ENCODE measurements around the gene ELMO1.

Gene ELMO1

DNA sequence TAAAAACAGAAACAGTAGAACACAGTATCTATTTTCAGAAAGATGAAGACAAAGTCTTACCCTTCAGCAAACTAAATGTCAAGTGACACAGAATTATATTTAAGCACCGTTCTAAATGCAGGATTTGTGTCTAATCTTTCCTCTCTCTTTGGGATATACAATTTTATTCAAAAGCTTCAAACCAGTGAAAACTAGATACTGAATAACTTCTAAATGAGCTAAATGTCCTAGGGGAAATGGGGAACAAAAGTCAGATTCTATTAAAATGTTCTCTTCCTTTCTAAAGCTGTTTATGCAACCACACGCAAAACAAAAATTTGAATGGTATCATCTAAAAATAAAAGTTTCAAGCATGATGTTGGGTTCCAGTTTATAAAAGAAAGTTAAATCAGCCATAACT lies 588.0 kb downstream of the ELMO1 start:
- DNase-seq = no peak

DNA sequence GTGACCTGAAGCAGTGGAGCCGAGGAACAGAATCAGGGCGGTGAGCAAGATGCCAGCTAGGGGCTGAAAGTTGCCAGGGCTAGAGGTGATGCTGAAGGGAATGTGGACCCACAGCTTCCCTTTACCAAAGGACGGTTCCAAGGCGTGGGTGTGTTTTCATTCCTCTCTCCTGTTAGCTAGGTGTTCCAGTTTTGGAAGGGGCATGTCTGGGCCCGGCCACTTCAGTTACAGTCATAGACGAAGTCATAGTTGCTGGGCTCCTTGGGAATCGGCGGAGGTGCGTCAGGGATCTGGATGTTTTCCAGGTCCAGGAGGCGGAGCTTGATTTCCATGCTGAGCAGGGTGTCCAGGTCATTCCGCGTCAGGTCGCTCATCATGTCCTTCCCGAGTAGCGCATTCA lies 593.3 kb downstream of the ELMO1 start:
- no peak for DNase-seq

GRCh38 chr7:36854652-36855051 lies 594.0 kb downstream of the ELMO1 start:
- no peak for DNase-seq

DNA sequence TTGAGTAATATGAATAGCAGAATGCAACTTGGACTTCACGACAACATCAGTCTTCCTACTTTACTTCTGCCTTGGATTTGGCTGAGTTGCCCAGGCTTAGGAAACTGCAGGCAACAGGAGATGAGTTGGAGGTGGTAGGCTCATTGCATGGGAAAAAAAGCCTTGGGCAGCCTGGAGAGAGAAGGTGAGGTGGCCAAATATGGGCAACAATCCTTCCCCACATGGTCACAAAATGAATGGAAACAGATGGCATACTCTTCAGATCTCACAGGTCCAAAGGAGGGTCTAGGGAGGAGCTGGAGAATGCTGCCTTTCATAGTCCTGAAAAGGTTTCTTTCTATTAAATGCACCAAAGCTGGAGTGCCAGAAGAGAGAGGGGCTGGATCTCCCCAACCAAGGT lies 595.7 kb downstream of the ELMO1 start:
- no peak for DNase-seq

GRCh38 chr7:36852017-36852416 lies 596.6 kb downstream of the ELMO1 start:
- DNase-seq = no peak

- DNase-seq = no peak
Observed at GRCh38 chr7:36851382-36851781, 597.3 kb downstream of the ELMO1 start.

DNA sequence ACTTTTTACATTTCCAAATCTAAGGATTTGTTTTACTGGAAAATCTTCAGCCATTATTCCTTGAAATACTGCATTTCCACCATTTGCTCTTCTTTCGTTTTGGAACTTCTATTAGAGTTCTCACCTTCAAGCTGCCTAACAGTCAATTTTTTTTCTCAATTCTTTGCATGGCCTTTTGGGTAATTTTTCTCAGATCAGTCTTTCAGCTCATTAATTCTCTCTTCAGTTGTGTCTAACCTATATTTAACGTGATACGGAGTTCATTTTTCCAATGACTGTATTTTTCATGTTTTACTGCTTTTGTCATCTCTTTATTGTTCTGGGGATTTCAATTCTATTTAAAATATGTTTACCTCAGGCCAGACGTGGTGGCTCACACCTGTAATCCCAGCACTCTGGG lies 600.7 kb downstream of the ELMO1 start:
- no peak for DNase-seq

DNA sequence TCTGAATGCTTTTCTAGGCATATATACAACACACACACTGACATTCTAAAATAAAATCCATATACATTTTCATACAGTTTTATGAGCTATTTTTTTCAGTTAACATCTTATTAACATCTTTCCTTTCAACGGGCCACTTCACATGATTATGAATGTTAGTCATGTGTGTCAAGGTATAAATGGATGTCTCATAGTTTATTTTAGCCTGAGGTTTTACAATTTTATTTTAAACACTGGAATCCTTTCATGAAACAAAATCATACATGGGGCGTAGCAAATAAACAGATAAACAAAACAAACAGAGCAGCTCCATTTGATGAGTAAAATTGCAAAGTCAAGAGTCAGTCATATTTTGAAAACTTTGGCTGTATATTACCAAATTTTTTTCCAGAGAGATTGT lies 604.3 kb downstream of the ELMO1 start:
- no peak for DNase-seq

GRCh38 chr7:36840904-36841303 lies 607.8 kb downstream of the ELMO1 start:
- no peak for DNase-seq

DNA sequence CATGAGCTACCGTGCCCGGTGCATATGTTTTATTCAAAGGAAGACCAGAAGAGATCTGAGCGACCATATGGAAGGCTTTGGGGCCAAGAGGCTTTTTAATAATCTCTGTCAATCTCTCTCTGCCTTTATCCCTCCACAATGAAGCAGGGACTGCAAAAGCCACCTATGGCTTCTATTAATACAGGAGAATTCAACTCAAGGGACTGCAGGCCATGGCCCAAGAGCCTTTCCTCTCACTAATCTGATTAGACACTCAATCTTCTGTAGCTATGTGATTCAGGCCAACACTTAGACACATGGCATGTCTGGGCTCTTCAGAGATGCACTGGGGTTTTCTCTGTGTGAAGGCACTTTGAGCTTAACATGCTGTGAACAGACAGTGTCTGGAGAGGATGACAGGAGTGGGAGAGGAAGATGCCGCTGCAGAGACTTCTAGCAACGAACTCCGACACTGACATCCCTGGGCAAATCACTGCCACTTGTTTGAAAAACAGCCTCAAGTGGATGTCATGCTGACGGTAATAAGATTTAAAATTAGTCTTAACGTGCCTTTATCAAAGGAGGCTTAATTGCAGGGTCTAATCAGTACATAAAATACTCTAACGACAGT lies 609.9 kb downstream of the ELMO1 start:
- DNase-seq = no peak

GRCh38 chr7:36831049-36831448 lies 617.6 kb downstream of the ELMO1 start:
- no peak for DNase-seq

- DNase-seq = no peak
Observed at GRCh38 chr7:36827726-36828703, 620.6 kb downstream of the ELMO1 start.

DNA sequence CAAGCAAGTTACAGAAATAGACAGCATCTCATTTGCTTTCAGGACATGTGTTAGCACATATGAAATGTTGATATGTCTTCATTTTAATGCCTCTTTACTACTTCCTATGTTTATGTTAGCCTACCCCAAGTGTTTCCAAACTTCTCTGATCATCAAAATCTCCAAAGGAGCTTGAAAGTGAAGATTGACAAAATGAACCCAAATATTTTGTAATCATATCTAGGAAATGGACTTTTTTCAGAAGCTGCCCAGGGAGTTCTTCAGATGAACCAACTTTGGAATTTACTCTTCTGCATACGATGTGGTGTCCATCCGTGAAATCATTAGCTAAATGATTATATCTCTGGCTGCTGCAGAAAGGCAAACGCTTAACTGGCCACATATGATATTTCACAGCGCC lies 623.2 kb downstream of the ELMO1 start:
- no peak for DNase-seq

GRCh38 chr7:36823353-36823752 lies 625.3 kb downstream of the ELMO1 start:
- no peak for DNase-seq

DNA sequence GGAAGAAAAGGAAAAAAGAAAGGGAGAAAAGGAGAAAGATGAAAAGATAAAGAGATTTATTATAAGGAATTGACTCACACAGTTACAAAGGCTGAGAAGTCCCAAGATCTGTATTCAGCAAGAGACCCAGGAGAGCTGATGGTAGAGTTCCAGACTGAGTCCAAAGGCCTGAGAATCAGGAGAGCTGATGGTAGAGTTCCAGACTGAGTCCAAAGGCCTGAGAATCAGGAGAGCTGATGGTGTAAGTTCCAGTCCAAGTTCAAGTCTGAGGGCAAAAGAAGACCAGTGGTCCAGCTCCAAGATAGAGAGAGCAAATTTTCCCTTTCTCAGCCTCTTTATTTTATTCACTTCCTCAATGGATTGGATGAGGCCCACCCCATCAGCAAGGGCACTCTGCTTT lies 627.0 kb downstream of the ELMO1 start:
- DNase-seq = no peak

DNA sequence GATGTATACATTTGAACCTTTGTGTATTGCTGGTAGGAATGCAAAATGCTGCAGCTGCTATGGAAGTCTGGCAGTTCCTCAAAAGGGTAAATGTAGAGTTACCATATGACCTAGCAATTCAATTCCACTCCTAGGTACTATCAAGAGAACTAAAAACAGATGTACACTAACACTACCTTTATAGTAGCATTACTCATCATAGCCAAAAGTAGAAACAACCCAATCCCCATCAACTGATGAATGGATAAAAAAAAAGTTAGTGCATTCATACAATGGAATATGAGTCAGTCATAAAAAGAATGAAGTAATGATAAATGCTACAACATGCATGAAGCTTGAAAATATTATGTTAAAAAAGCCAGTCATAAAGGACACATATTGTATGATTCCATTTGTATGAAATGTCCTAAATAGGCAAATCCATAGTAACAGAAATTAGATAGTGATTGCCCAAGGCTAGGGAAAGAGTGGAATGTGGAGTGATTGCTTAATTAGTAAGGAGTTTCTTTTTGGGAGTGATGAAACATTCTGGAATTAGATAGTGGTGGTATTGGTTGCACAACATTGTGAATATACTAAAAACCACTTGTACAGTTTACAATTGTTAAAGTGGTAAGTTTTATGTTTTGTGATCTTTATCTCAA lies 628.0 kb downstream of the ELMO1 start:
- no peak for DNase-seq

DNA sequence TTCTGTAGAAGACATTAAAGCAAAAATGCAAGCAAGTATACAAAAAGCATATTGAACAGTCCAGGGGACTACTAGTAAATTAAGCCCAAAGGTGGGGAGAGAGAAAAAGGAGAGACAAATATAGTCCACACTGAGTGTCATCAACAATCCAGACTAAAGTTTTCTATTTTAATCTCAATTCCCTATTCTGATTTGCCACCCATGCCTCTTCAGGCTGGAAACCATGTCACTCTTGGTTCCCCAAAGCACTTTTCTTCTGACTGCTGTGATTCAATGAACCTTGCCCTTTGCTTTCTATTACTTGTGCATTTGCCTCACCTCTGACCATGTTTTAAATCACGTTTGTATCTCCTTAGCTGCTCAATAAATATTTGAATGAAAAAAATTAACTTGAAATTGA lies 629.0 kb downstream of the ELMO1 start:
- DNase-seq = no peak

DNA sequence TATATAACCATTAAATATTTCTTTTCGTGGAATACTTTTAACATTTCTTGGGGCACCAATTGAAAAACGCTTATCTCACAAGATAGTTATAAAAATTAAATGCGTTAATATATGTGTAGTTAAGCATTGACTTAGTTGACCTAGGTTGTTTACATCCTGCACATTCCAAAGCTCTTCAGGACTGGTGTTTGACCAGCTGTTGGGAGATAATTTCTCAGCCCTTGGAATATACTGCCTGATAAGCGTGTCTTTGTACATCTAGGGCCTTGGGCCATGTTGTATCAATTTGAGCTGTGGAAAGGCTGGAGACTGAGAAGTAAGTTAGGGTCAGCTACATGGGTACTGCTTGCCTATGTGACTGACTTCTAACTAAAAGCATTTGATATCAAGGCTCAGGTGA lies 634.4 kb downstream of the ELMO1 start:
- no peak for DNase-seq

DNA sequence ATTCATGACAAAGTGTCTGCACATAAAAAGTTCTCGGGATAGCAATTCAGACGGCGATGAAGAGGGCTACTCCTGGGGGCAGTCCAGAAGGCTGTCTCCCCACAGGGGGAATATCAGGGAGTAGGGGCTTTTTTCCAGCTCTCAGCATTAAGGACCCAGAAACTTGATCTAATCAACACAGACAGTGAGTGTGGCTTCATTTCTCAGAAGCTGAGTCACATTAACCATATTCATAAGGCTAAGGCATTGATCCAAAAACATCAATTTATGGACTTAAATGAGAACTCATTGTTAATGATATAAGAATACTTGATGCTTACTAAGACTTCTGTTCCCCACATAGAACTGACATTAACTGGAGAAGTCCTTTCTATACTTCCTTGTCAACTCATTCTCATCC lies 636.9 kb downstream of the ELMO1 start:
- no peak for DNase-seq

DNA sequence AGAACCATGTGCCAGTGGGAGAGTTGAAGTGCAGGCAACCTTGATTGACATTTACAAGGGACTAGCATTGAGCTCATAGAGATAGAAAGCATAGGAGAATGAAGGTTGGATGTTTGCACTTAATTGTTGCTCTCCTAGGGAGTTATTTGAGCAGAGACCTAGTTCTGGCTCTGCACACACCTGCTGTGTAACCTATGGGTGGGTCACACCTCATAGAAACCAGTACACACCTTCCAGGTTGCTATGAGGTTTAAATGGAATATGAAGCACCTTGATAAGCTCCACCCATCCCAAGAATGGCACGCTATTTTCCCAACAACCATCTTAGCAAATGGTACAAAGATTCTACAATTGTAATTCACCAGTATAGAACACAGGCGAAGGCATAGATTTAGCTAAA lies 638.2 kb downstream of the ELMO1 start:
- no peak for DNase-seq

DNA sequence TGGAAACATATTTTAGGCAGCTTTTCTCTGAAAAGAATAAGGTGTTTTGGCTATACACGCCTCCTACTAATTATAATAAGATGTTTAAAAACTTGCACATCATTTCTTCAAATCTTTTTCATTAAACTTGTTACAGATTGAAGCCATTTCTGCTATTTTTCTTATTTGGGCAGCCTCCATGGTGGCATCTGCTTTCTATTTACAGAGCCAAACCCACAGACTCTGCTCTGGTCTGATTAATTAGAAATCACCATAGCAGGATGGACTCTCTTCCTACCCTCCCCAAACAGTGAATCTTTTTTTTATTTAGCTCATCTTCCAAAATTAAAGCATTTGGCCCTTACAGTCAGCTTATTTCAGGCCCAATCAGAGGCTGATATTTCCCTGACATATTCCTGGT lies 638.6 kb downstream of the ELMO1 start:
- no peak for DNase-seq

DNA sequence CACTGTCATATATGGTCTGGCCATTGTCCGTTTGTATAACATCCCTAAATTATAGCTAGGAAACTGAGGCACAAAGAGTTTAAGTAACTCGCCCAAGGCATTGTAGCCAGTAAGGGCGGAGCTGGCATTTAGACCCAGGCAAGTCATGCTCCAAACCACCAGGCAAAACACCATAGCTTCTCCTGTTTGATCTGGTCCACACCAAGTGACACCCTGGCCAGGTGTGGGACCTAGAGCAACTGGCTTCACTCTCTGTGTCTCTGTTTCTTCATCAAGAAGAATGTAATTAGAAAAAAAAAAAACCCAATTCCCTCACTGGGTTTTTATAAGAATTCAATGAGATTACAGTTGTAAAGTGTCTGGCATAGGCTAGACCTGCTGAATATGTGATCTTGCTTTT lies 639.2 kb downstream of the ELMO1 start:
- DNase-seq = no peak

GRCh38 chr7:36809086-36809485 lies 639.6 kb downstream of the ELMO1 start:
- no peak for DNase-seq

GRCh38 chr7:36806891-36807290 lies 641.8 kb downstream of the ELMO1 start:
- no peak for DNase-seq

Measured in CD4-positive, alpha-beta T cell treated with Interleukin-12 subunit alpha and Interleukin-12 subunit beta, for 1 hour (primary cell).